ENCODE results near the gene CAPN8. TPM values are rescaled to one million over a fixed set of nuclear protein-coding genes. Genes with fewer than 3 reads are reported as not detected.
A peak's percentile ranks its signal among the peaks of the same experiment; 100 is the strongest.

Gene CAPN8
- total RNA-seq, 1 donor: not detected

DNA sequence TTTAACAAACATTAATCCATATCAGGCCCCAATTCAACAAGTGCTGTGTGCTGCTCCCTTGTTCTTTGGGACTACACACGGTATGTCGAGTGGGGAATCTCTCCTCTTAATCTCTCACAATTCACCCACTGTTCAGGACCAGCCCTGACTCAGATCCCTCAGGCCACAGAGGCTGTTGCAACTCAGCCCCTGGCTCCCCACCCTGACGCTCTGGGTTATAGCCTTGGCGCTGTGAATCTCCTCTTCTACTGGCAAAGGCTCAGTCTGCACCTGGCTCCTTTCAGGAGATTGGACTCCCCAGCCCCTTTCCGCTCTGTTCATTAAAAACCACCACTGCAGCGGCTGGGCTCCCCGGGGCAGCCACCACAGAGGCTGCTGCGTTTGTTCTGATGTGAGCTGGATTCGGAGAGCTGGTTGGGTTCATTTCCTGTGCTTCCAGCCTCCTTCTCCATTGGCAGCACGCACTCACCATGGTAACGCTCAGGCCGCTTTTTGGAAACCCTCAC lies 13.0 kb downstream of the CAPN8 start:
- Histone ChIP-seq H3K27ac (ENCODE audit: low read depth, low read length) (no peak overlapping the region), H4K20me1 (ENCODE audit: insufficient read depth, low read length) (no peaks in the 10 kb centered on the region), H3K4me1 (ENCODE audit: insufficient read depth, low read length) (no peaks in the 10 kb centered on the region), H3K36me3 (ENCODE audit: insufficient read depth, low read length) (no peaks in the 10 kb centered on the region), H3K4me3 (ENCODE audit: insufficient read depth, low read length) (no peak overlapping the region), H3K27me3 (ENCODE audit: insufficient read depth, low read length) (peaks cover 40% of the 10 kb centered on the region), H2AFZ (ENCODE audit: low read length) (peak overlapping the region; percentile 47), H3K9me3 (ENCODE audit: low read depth, low read length) (no peaks in the 10 kb centered on the region), H3K79me2 (ENCODE audit: insufficient read depth, low read length) (no peaks in the 10 kb centered on the region), H3K4me2 (ENCODE audit: insufficient read depth, low read length) (peak overlapping the region; percentile 43)
- TF ChIP-seq, protein P1, sequence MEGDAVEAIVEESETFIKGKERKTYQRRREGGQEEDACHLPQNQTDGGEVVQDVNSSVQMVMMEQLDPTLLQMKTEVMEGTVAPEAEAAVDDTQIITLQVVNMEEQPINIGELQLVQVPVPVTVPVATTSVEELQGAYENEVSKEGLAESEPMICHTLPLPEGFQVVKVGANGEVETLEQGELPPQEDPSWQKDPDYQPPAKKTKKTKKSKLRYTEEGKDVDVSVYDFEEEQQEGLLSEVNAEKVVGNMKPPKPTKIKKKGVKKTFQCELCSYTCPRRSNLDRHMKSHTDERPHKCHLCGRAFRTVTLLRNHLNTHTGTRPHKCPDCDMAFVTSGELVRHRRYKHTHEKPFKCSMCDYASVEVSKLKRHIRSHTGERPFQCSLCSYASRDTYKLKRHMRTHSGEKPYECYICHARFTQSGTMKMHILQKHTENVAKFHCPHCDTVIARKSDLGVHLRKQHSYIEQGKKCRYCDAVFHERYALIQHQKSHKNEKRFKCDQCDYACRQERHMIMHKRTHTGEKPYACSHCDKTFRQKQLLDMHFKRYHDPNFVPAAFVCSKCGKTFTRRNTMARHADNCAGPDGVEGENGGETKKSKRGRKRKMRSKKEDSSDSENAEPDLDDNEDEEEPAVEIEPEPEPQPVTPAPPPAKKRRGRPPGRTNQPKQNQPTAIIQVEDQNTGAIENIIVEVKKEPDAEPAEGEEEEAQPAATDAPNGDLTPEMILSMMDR (IDR thresholded peaks at IDR 0.05; ENCODE audit: extremely low read depth, low read depth, low read length): no peak
- no peak for DNase-seq (ENCODE audit: insufficient read length, low spot score, missing footprints)

DNA sequence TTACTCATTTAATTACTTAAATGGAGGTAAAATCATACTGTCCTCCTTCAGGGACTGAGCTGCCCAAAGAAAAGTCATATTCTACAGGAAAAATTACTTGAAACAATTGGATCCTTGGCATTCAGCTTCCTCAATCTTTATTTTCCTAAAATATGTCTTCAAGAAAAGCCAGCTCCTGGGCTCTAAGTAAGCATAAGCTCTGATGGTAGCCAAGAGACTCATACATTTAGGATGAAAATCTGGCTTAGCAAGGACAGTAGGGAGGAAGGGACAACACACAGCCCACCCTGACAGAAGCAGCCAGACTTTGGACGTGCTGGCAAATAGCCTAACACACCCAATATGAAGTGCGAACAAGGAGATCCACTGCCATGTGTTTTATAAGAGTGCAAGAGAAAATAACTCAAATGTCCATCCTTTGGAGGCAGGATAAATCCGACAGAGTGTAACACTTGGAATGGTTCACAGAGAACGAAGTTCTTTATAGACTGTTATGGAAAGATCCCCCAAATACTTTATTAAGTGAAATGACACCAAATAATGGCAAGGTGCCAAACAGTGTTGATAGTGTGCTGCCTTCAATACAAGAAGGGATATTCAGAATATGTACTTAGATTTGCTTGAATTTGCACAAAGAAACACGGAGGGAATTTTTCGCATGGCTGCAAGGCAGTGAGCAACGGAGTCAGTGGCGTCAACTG lies 14.1 kb downstream of the CAPN8 start:
- Histone ChIP-seq H4K20me1 (ENCODE audit: insufficient read depth, low read length) (no peaks in the 10 kb centered on the region), H3K4me3 (ENCODE audit: insufficient read depth, low read length) (no peak overlapping the region), H3K4me1 (ENCODE audit: insufficient read depth, low read length) (no peaks in the 10 kb centered on the region), H3K9me3 (ENCODE audit: low read depth, low read length) (no peaks in the 10 kb centered on the region), H3K4me2 (ENCODE audit: insufficient read depth, low read length) (no peak overlapping the region), H3K79me2 (ENCODE audit: insufficient read depth, low read length) (no peaks in the 10 kb centered on the region), H2AFZ (ENCODE audit: low read length) (no peak overlapping the region), H3K36me3 (ENCODE audit: insufficient read depth, low read length) (no peaks in the 10 kb centered on the region), H3K27me3 (ENCODE audit: insufficient read depth, low read length) (peaks cover 43% of the 10 kb centered on the region), H3K27ac (ENCODE audit: low read depth, low read length) (no peak overlapping the region)
- DNase-seq (ENCODE audit: insufficient read length, low spot score, missing footprints): no peak
- TF ChIP-seq, protein P1 (IDR thresholded peaks at IDR 0.05; ENCODE audit: extremely low read depth, low read depth, low read length): no peak

DNA sequence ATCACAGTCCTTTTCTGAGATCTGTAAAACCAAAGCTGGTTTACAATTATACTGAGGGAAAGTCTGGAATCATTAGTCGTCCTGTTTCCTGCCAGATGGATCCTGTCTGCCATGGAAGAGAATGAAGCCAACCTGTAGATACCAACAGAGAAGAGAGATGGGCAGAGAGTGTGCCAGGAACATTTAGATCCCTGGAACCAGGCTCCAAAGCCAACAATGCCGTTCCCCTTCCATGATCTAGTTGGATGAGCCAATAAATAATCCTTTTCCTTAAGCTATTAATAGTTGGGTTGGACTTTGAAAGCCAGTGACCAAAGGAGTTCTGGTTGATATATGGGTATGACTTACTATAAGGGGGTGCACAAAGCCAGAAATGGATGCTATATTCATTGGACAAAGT lies 15.0 kb downstream of the CAPN8 start:
- DNase-seq (ENCODE audit: insufficient read length, low spot score, missing footprints): no peak
- Histone ChIP-seq H2AFZ (ENCODE audit: low read length) (no peak overlapping the region), H3K79me2 (ENCODE audit: insufficient read depth, low read length) (no peaks in the 10 kb centered on the region), H3K27ac (ENCODE audit: low read depth, low read length) (no peak overlapping the region), H3K4me1 (ENCODE audit: insufficient read depth, low read length) (no peaks in the 10 kb centered on the region), H3K27me3 (ENCODE audit: insufficient read depth, low read length) (peaks cover 43% of the 10 kb centered on the region), H3K4me3 (ENCODE audit: insufficient read depth, low read length) (no peak overlapping the region), H3K36me3 (ENCODE audit: insufficient read depth, low read length) (no peaks in the 10 kb centered on the region), H4K20me1 (ENCODE audit: insufficient read depth, low read length) (no peaks in the 10 kb centered on the region), H3K4me2 (ENCODE audit: insufficient read depth, low read length) (no peak overlapping the region), H3K9me3 (ENCODE audit: low read depth, low read length) (no peaks in the 10 kb centered on the region)
- TF ChIP-seq, protein P1 (IDR thresholded peaks at IDR 0.05; ENCODE audit: extremely low read depth, low read depth, low read length): no peak

DNA sequence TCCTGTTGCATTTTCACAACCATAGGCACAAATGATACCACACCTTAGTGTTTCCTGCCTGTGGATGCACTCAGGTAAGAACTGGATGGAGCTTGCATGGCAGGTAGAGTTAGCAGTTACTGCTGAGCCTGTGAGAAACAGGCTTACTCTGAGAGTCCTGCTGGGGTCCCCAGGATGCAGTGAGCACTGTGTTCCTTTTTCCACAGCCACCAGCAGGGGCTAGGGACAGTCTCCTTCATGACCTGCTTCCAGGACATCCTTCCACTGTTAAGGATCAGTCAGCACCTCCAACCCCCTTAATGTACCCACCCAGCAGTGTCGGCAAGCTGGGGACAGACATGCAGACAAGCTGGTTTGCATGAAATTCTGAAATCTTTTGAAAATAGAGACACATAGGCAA lies 16.3 kb downstream of the CAPN8 start:
- peaks cover 49% of the 10 kb centered on the region for H3K27me3 ChIP-seq (ENCODE audit: insufficient read depth, low read length)
- H3K27ac ChIP-seq (ENCODE audit: low read depth, low read length): no peak overlapping the region
- TF ChIP-seq, protein P1 (IDR thresholded peaks at IDR 0.05; ENCODE audit: extremely low read depth, low read depth, low read length): no peak
- DNase-seq (ENCODE audit: insufficient read length, low spot score, missing footprints): no peak
- no peak overlapping the region for H3K4me2 ChIP-seq (ENCODE audit: insufficient read depth, low read length)
- H3K9me3 ChIP-seq (ENCODE audit: low read depth, low read length): no peaks in the 10 kb centered on the region
- no peaks in the 10 kb centered on the region for H4K20me1 ChIP-seq (ENCODE audit: insufficient read depth, low read length)
- no peaks in the 10 kb centered on the region for H3K36me3 ChIP-seq (ENCODE audit: insufficient read depth, low read length)
- H3K4me1 ChIP-seq (ENCODE audit: insufficient read depth, low read length): no peaks in the 10 kb centered on the region
- H3K4me3 ChIP-seq (ENCODE audit: insufficient read depth, low read length): no peak overlapping the region
- no peak overlapping the region for H2AFZ ChIP-seq (ENCODE audit: low read length)
- no peaks in the 10 kb centered on the region for H3K79me2 ChIP-seq (ENCODE audit: insufficient read depth, low read length)

Measured in osteoblast (primary cell).